ENCODE measurements around the gene ALK.

- TF ChIP-seq CTCF (IDR thresholded peaks at IDR 0.05) (no peak), POLR2A (IDR thresholded peaks at IDR 0.05) (no peak)
Observed at GRCh38 chr2:29526587-29527586, 394.5 kb downstream of the ALK start.
